HG02623 (cell line): ENCODE results near the gene ATP8B1.

ENCODE experiments used
- ATAC-seq: cut with Tn5 transposase; IDR thresholded peaks from one replicate; pipeline ENCODE4 v1.9.1; 2021; ENCODE audit warnings: moderate library complexity; ENCODE audit not compliant: unreplicated experiment

Gene ATP8B1

DNA sequence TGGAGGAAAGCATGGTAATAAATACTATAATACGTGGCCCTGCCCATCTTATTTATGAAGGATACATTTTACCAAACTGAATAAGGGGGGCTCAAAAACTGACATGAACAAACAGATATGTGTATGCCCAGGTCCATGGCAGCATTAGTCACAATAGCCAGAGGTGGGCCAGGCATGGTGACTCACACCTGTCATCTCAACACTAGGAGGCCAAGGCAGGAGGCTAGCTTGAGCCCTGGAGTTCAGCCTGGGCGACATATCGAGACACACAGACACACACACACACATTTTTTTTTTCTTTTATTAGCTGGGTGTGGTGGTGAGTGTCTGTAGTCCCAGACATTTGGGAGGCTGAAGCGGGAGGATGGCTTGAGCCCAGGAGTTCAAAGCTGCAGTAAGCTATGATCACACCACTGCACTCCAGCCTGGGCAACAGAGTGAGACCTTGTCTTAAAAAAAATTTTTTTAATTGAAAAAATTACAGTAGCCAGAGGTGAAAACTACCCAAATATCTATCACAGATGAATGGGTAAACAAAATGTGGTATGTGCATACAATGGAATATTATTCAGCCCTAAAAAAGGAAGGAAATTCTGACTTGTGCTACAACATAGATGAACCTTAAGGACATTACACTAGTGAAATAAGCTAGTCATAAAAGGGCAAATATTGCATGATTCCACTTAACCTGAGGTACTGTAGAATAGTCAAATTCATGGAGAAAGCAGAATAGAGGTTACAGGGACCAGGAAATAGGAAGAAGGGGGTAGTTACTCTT, 8.0 kb downstream of the ATP8B1 start:
- ATAC-seq, result no peak

- ATAC-seq, result no peak
These were observed 9.7 kb downstream of the ATP8B1 start for GRCh38 chr18:57793302-57793986.

GRCh38 chr18:57792631-57793301, 10.3 kb downstream of the ATP8B1 start:
- ATAC-seq, result no peak

GRCh38 chr18:57791911-57792310, 11.2 kb downstream of the ATP8B1 start:
- ATAC-seq, result no peak

- ATAC-seq, result no peak
These were observed 11.9 kb downstream of the ATP8B1 start for GRCh38 chr18:57791192-57791591.

DNA sequence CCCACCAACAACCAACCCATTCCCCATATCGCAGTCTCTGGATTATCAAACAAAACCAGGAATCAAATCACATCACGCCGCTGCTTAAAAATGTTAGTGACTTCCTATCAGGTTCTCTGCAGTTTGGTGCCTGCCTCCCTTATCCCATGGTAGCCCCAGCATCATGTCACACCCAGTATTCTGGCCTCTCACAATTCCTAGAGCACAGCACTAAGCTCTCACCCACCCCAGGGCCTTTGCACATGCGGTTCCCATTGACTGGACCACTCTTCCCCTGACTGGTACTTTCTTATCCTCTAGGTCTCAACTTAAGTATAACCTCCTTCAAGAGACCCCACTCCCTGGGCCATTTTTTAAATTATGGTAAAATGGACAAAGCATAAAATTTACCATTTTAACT, 12.8 kb downstream of the ATP8B1 start:
- ATAC-seq, result no peak

DNA sequence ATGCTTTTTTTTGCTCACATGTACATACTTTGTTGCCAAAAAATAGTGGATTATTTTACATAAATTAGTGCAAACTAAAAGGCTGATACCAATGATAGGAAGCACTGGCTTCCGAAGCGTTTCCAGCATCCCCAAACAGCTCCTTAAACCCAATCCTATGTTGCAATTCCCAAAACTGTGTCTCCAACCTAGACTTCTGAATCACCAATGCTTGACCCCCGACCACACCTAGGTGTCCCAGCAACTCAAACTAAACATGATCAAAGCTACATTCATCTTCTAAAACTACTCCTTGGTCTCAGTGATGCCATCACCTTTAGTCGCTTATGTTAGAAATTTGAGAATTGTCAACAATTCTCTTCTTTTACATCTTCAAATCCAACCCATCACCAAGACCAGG, 13.4 kb downstream of the ATP8B1 start:
- ATAC-seq, result no peak

GRCh38 chr18:57789090-57789489, 14.0 kb downstream of the ATP8B1 start:
- ATAC-seq, result no peak

GRCh38 chr18:57787068-57787685, 15.9 kb downstream of the ATP8B1 start:
- no peak for ATAC-seq

- ATAC-seq, result no peak
These were observed 17.2 kb downstream of the ATP8B1 start for GRCh38 chr18:57785751-57786437.

DNA sequence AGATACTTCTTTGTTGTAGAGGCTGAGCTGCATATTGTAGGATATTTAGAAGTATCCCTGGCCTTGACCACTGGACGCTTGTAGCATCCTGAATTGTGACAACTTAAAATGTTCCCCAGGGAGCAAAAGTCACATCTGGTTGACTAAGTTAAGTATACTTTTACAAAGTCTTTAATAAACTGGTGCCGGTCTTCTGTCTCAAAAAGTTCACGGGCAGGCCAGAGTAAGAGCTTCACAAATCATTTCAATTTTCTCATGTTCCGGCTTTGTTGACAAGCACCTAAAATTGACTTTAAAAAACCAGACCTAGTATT, 18.4 kb downstream of the ATP8B1 start:
- ATAC-seq, result no peak

GRCh38 chr18:57784034-57784800, 18.9 kb downstream of the ATP8B1 start:
- ATAC-seq, result no peak

- no peak for ATAC-seq
These were observed 21.1 kb downstream of the ATP8B1 start for GRCh38 chr18:57782049-57782448.

GRCh38 chr18:57780706-57781347, 22.3 kb downstream of the ATP8B1 start:
- no peak for ATAC-seq

DNA sequence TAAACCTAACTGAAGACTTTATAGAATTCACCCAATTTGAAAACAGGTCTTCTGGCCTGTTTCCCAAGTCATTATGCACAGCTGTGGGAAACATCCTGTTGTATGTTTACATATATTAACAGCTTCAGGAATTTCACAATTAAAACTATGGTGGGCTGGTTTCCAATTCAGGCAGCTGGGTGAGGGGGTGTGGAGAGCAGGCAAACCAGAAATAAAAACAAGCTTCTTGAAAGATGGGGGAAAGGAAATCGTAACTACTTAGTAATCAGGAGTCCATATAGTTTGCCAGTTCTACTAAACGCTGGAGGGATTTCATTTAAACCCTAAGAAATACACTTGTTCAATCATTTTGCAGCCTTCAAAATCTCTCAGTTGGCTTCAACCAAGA, 22.8 kb downstream of the ATP8B1 start:
- no peak for ATAC-seq

DNA sequence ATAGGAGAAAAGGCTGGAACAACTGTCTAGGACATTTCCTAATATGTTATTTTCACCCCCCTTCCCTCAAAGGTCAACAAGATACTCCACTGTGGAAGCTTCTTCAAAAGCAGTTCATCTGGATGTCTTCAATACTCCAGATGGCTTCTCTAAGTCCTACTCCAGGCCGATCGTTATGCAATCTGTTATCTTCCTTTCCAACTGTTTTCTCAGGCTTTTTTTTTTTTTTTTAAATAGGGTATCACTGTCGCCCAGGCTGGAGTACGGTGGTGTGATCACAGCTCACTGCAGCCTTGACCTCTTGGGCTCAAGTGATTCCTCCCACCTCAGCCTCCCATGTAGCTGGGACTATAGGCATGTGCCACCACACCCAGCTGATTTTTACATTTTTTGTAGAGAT, 26.3 kb downstream of the ATP8B1 start:
- no peak for ATAC-seq

DNA sequence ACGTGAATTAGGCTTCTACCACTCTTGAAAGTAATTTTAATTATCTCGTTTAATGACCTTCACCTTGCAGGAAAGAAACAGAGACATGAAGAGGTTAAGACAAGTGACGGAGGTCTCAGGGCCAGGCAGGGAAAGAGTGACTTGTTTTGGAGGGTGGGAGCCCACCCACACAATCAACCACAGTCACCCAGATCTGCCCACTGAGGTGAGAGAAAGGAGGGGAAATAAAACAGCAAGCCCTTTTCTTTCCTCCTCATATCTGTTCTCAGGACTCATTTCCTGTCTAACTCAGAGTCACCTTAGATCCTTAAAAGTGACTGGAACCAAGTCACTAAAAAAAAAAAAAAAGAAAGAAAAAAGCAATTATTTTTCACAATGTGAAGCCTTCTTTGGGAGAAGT, 26.8 kb downstream of the ATP8B1 start:
- ATAC-seq, result no peak

DNA sequence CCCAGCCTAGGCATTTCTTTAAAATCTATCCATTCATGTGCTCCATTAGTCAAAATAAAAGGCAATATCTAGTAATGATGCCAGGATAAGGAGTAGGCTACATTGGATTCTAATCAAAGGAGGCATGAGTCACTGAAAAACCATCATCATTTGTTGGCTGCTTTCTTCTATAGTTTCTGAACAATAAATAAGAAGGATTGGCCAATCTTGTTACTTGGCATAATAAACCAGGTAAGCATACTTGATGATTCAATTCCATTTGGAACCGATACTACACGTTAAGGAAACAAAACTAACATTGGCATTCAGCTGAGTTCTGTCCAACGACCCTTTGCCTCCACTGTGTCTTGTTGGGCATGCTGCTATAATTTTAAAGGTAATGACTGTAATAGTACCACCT, 27.2 kb downstream of the ATP8B1 start:
- no peak for ATAC-seq

- no peak for ATAC-seq
These were observed 30.7 kb downstream of the ATP8B1 start for GRCh38 chr18:57772387-57772799.

DNA sequence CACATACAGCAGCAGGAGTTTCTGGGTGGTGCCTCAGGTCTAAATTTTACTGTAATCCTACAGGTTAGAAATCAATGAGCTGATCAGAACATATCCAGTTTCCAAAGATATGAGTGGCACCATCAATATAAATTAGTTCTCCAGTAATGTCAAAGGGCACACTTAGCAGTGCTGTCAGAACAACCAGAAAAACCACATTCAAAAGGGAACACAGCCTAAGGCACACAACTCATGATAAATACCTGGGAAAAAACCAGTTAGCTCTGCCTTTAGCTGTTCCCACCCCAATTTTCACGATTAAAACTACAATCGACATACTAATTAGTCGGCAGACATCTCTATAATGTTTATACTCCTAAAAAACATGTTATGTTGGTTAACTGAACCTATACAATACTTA, 31.5 kb downstream of the ATP8B1 start:
- ATAC-seq, result no peak
